NK-92 (cell line): ENCODE measurements around the gene ALAD.
"Not testable (repeated sequence)": the region's sequence is repeated elsewhere in the genome, so short reads cannot be mapped to it uniquely, and the experiment has no call there.

Source experiments
- DNase-seq: peaks from one replicate; lab custom pipeline; 2025; ENCODE audit not compliant: unreplicated experiment; lab: John Stamatoyannopoulos, UW

The ALAD gene

GRCh38 chr9:113399646-113400200 is 1.4 kb downstream of the ALAD start:
- no peak for DNase-seq

- DNase-seq = no peak
Observed at GRCh38 chr9:113398796-113399195, 2.3 kb downstream of the ALAD start.

- no peak for DNase-seq
Observed at GRCh38 chr9:113397203-113397631, 3.9 kb downstream of the ALAD start.

GRCh38 chr9:113395000-113395861 is 5.9 kb downstream of the ALAD start:
- DNase-seq = no peak

GRCh38 chr9:113393281-113393680 is 7.8 kb downstream of the ALAD start:
- no peak for DNase-seq

GRCh38 chr9:113391917-113392316 is 9.2 kb downstream of the ALAD start:
- DNase-seq = no peak

GRCh38 chr9:113390192-113390960 is 10.7 kb downstream of the ALAD start:
- DNase-seq = no peak

GRCh38 chr9:113389451-113389850 is 11.6 kb downstream of the ALAD start:
- DNase-seq = no peak

- no peak for DNase-seq
Observed at GRCh38 chr9:113388833-113389232, 12.3 kb downstream of the ALAD start.

- DNase-seq = no peak
Observed at GRCh38 chr9:113387560-113388230, 13.4 kb downstream of the ALAD start.

GRCh38 chr9:113386571-113387393 is 14.3 kb downstream of the ALAD start:
- no peak for DNase-seq

- no peak for DNase-seq
Observed at GRCh38 chr9:113381909-113382411, 19.1 kb downstream of the ALAD start.

GRCh38 chr9:113381441-113381840 is 19.6 kb downstream of the ALAD start:
- not testable (repeated sequence) for DNase-seq

GRCh38 chr9:113380869-113381378 is 20.2 kb downstream of the ALAD start:
- no peak for DNase-seq

- not testable (repeated sequence) for DNase-seq
Observed at GRCh38 chr9:113379829-113380210, 21.3 kb downstream of the ALAD start.

GRCh38 chr9:113379094-113379828 is 21.8 kb downstream of the ALAD start:
- DNase-seq = not testable (repeated sequence)

GRCh38 chr9:113376634-113377567 is 24.2 kb downstream of the ALAD start, which contains the start of gene HDHD3:
TSS of gene HDHD3 (minus strand) at chr9:113376986. CDS start at chr9:113374354, 2,632 bp downstream.
- no peak for DNase-seq
